KOPT-K1 (cell line): ENCODE results near the gene SLC25A17.
"Not testable (repeated sequence)": the region's sequence is repeated elsewhere in the genome, so short reads cannot be mapped to it uniquely, and the experiment has no call there.

Source experiments
- H3K27ac ChIP-seq: fragments of 200-600 bp; sonication (generic); 2 replicates; pipeline ENCODE4 v1.5.1; 2016; ENCODE audit warnings: antibody characterized with exemption, mild to moderate bottlenecking, low read depth, low read length; ENCODE audit not compliant: poor library complexity, severe bottlenecking
- H3K36me3 ChIP-seq: fragments of 200-600 bp; sonication (generic); 2 replicates; pipeline ENCODE4 v1.5.1; 2017; ENCODE audit warnings: antibody characterized with exemption, mild to moderate bottlenecking, low read length, moderate library complexity; ENCODE audit not compliant: insufficient read depth
- H3K9me3 ChIP-seq: fragments of 200-600 bp; sonication (generic); 2 replicates; pipeline ENCODE4 v1.5.1; 2017; ENCODE audit warnings: antibody characterized with exemption, low read length, mild to moderate bottlenecking; ENCODE audit not compliant: insufficient read depth, poor library complexity, severe bottlenecking

The SLC25A17 gene

GRCh38 chr22:40818747-40819598 is at the start of gene SLC25A17:
Gene SLC25A17 (minus strand): TSS chr22:40819346. CDS start chr22:40819248, 98 bp downstream.
- peaks cover 25% of the 10 kb centered on the region for H3K36me3 ChIP-seq
- H3K27ac ChIP-seq: peak within 1 kb of the TSS; percentile 78
- H3K9me3 ChIP-seq: no peaks in the 10 kb centered on the region

GRCh38 chr22:40868379-40868778 is 49.2 kb upstream of the SLC25A17 start:
- H3K36me3 ChIP-seq, H3K9me3 ChIP-seq, H3K27ac ChIP-seq: not testable (repeated sequence)

GRCh38 chr22:40867109-40867508 is 48.0 kb upstream of the SLC25A17 start:
- Histone ChIP-seq H3K27ac (no peak overlapping the region), H3K9me3 (no peaks in the 10 kb centered on the region), H3K36me3 (peaks cover 5% of the 10 kb centered on the region; the same call in 1 of the 2 replicates)

GRCh38 chr22:40862537-40862936 is 43.4 kb upstream of the SLC25A17 start:
- Histone ChIP-seq H3K27ac (no peak overlapping the region), H3K36me3 (peaks cover 8% of the 10 kb centered on the region), H3K9me3 (no peaks in the 10 kb centered on the region)

- H3K36me3 ChIP-seq: peaks cover 8% of the 10 kb centered on the region
- H3K9me3 ChIP-seq: no peaks in the 10 kb centered on the region
- H3K27ac ChIP-seq: no peak within 1 kb of the TSS
These were observed 42.9 kb upstream of the SLC25A17 start, which contains the start of gene DNAJB7 for GRCh38 chr22:40862013-40862412. Gene DNAJB7 (minus strand): TSS chr22:40862113. CDS start chr22:40861994, 119 bp downstream.

- Histone ChIP-seq H3K27ac (peak overlapping the region; percentile 94), H3K9me3 (no peaks in the 10 kb centered on the region), H3K36me3 (peaks cover 30% of the 10 kb centered on the region)
These were observed 38.2 kb upstream of the SLC25A17 start for GRCh38 chr22:40857309-40857855.

- Histone ChIP-seq H3K36me3 (peaks cover 31% of the 10 kb centered on the region), H3K27ac (peak within 1 kb of the TSS; percentile 94), H3K9me3 (no peaks in the 10 kb centered on the region)
These were observed 37.6 kb upstream of the SLC25A17 start, which contains the start of the genes ST13 and XPNPEP3 for GRCh38 chr22:40856513-40857308. Gene ST13 (minus strand): TSS chr22:40856639. CDS start chr22:40856540, 99 bp downstream. Gene XPNPEP3 (plus strand): TSS chr22:40857148. CDS start chr22:40857182, 34 bp downstream.

- Histone ChIP-seq H3K36me3 (peaks cover 34% of the 10 kb centered on the region), H3K9me3 (no peaks in the 10 kb centered on the region), H3K27ac (peak overlapping the region; percentile 94)
These were observed 36.9 kb upstream of the SLC25A17 start for GRCh38 chr22:40855979-40856512.

GRCh38 chr22:40855071-40855978 is 36.2 kb upstream of the SLC25A17 start:
- Histone ChIP-seq H3K9me3 (no peaks in the 10 kb centered on the region), H3K36me3 (peaks cover 42% of the 10 kb centered on the region), H3K27ac (peak overlapping the region; percentile 94)

DNA sequence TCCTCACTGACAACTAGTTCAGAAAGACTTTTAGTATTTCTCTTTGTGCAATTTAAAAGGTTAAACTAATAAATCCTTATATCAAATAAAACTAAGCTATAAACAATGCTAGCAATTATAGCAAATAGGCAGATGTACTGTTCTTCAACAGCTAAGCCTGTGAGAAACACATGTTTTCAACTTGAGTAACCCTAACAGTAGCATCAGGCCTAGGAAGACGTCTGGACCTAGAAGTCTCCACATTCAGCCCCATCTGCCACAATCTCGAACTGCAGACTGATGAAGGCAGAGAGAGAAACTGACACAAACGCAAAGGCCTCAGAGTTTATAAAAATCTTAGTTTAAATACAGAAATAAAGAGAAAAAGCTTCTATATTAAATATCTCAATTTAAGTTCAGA is 34.8 kb upstream of the SLC25A17 start:
- Histone ChIP-seq H3K36me3 (peaks cover 55% of the 10 kb centered on the region), H3K27ac (peak overlapping the region; percentile 8)

DNA sequence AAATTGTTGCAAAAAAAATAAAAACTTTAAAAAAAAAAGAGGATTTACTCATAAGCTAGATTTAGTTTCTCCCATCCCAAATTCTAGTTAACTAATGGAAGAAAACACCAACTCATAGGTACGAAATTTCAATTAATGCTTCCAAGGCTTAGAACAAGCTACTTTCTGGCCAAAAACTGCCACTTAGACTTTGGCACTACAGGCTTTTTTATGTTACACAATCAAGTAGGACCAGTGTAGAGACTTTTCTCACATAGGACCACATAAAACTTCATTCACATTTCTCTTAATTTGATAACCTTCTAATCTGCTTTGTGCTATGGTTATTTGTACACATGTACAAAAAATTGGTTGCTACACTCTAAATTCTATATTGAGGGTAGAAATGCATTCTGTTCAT is 34.2 kb upstream of the SLC25A17 start:
- peaks cover 61% of the 10 kb centered on the region for H3K36me3 ChIP-seq
- no peaks in the 10 kb centered on the region for H3K9me3 ChIP-seq
- peak overlapping the region; percentile 8 for H3K27ac ChIP-seq

More for the DNA sequence above, 34.8 kb upstream of the SLC25A17 start:
- H3K9me3 ChIP-seq: no peaks in the 10 kb centered on the region

- H3K27ac ChIP-seq, H3K9me3 ChIP-seq: not testable (repeated sequence)
- peaks cover 100% of the 10 kb centered on the region for H3K36me3 ChIP-seq
These were observed 26.7 kb upstream of the SLC25A17 start for GRCh38 chr22:40845816-40846215.

- Histone ChIP-seq H3K36me3 (peaks cover 100% of the 10 kb centered on the region), H3K9me3 (no peaks in the 10 kb centered on the region), H3K27ac (no peak overlapping the region)
These were observed 25.8 kb upstream of the SLC25A17 start for GRCh38 chr22:40844951-40845350.

- no peak overlapping the region for H3K27ac ChIP-seq
- peaks cover 98% of the 10 kb centered on the region for H3K36me3 ChIP-seq
These were observed 19.3 kb upstream of the SLC25A17 start for GRCh38 chr22:40838486-40838885.

More at GRCh38 chr22:40838486-40838885, 19.3 kb upstream of the SLC25A17 start:
- H3K9me3 ChIP-seq: no peaks in the 10 kb centered on the region
